Activated naive CD4-positive, alpha-beta T cell treated with anti-CD3 and anti-CD28 coated beads, Interleukin-2, amount 50 U/mL, for 72 hours (primary cell): ENCODE measurements around the gene C9orf152. TPM values are rescaled to one million over a fixed set of nuclear protein-coding genes. Genes with fewer than 3 reads are reported as not detected.
"Not testable (repeated sequence)": the region's sequence is repeated elsewhere in the genome, so short reads cannot be mapped to it uniquely, and the experiment has no call there.

ENCODE experiments used
- ATAC-seq, 2 donors: fragments of 150-1000 bp; cut with Tn5 transposase; 2 replicates each; pipeline ENCODE4 v1.10.0; 2021; ENCODE audit warnings: mild to moderate bottlenecking in 2 of 2, moderate library complexity in 2 of 2
- DNase-seq, 2 donors: peaks; one replicate each; pipeline ENCODE4 v3.0.0; 2021 to 2022; ENCODE audit warnings: low spot score in 2 of 2
- H3K27ac Mint-ChIP-seq, 2 donors: one replicate each; pipeline ENCODE4 v1.8.0; 2022; ENCODE audit warnings: mild to moderate bottlenecking in 2 of 2, mixed read lengths in 2 of 2
- H3K36me3 Mint-ChIP-seq, 2 donors: one replicate each; pipeline ENCODE4 v1.8.0; 2022; ENCODE audit warnings: mixed read lengths in 2 of 2
- H3K9me3 Mint-ChIP-seq, 2 donors: one replicate each; pipeline ENCODE4 v1.8.0; 2022; ENCODE audit warnings: mixed read lengths in 2 of 2
- total RNA-seq, 2 donors: library from RNA; stranded (reverse); gene quantifications; one replicate each; pipeline ENCODE4 v1.2.3, GENCODE V29; 2022

The C9orf152 gene, protein sequence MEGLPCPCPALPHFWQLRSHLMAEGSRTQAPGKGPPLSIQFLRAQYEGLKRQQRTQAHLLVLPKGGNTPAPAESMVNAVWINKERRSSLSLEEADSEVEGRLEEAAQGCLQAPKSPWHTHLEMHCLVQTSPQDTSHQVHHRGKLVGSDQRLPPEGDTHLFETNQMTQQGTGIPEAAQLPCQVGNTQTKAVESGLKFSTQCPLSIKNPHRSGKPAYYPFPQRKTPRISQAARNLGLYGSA
- total RNA-seq, result not detected

DNA sequence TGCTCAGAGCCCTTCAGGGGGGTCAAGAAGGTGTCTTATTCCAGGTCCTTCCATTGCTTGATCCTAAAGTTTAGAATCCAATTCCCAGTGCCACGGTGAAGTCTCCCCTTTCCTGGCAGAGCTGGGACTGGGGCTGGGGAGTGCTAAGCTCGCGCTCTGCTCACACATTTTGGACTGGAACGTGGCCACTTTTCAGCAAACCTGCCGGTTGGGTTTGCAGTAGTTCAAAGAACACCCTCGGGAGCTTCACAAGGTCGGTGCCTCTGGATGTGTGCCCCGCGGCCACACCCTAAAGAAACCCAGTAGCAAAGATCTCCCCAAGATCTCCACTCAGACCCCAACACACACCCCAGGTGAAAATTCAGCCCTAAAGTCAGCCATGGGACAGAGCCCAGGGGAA lies at the start of gene C9orf152:
TSS of gene C9orf152 (minus strand) at position 129 of the 400 bp plus-strand sequence. CDS start 580 bp downstream, outside the sequence.
- ATAC-seq (no peak), DNase-seq (no peak)
- Mint-ChIP-seq H3K9me3 (no peaks in the 10 kb centered on the region), H3K27ac (peak within 1 kb of the TSS in 1 of 2 donors; percentile 15), H3K36me3 (no peaks in the 10 kb centered on the region)

DNA sequence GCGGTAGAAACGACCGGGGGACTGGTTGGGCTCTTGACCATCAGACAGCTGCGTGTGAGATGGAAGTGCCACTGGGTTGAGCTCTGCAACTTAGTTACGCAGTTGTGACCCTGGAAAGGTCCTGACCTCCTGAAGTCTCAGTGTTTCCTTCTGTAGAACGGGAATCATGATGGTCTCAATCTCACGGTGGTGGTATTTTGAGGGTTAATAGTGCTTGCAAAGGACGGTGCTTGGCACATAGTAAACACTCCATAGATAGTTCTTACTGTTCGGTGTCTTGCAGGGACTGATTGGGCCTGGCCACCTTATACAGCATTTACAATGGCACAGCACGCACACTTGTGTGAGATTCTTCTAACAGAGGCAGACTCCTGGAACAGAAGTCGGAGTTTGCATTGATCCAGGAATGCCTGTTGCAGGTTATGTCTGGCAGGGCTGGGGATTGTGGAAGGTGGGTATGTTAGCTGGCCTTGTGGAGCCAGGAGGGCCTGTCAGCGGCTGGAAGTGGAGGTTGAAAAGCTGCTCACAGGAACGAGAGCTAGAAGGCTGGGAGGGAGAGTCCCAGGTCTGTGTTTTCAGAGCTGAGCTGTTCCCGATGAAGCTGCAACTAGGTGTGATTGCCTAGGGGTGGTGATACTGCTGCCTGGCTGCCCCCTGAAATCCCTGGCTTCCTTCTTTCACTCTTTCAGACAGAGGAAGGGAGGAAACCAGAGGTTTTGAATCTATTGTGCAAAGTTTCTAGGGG lies 49.3 kb upstream of the C9orf152 start:
- DNase-seq (no peak), ATAC-seq (peak; percentile 15)
- Mint-ChIP-seq H3K36me3 (peaks cover 35% of the 10 kb centered on the region in 2 donors), H3K27ac (peak overlapping the region; percentile 91 to 99), H3K9me3 (no peaks in the 10 kb centered on the region)

DNA sequence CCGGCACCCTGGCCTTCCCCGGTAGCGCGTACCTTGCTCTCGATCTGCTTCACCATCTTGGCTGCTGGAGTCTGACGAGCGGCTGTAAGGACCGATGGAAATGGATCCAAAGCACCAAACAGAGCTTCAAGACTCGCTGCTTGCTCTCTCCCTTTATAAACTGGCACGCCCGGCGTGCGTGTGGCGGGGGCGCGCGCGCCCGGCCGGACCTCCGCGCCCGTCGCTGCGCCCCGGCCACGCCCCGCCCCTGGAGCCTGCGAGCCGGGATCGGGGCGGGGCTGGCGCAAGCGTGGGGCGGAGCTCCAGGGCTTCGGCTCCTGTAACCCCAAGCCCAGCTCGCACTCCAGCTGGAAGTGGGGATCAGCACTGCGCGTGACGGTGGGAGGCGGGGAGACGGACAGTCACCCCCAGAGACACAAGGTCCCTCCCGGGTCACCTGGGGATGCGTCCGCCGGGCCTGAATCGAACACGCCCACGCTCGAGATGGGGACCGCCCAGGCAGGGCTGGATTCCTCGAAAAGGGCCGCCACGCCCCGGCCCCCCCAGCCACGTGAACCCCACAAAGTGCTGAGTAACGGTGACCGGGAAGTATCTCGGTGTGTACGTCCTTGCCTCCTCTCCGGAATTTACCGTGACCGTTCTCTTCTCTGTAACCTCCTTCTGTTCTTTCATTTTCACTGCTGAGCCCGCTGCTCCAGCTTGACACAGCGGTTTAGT lies 48.6 kb upstream of the C9orf152 start, which contains the start of gene TXN:
TSS of gene TXN (minus strand) at position 128 of the 717 bp plus-strand sequence. CDS start at position 56, 72 bp downstream.
- DNase-seq (peak; percentile 89 to 91), ATAC-seq (peak; percentile 72 to 86)
- H3K36me3 Mint-ChIP-seq, result peaks cover 35% of the 10 kb centered on the region in 2 donors
- H3K27ac Mint-ChIP-seq, result peak within 1 kb of the TSS; percentile 91 to 99
- H3K9me3 Mint-ChIP-seq, result no peaks in the 10 kb centered on the region

DNA sequence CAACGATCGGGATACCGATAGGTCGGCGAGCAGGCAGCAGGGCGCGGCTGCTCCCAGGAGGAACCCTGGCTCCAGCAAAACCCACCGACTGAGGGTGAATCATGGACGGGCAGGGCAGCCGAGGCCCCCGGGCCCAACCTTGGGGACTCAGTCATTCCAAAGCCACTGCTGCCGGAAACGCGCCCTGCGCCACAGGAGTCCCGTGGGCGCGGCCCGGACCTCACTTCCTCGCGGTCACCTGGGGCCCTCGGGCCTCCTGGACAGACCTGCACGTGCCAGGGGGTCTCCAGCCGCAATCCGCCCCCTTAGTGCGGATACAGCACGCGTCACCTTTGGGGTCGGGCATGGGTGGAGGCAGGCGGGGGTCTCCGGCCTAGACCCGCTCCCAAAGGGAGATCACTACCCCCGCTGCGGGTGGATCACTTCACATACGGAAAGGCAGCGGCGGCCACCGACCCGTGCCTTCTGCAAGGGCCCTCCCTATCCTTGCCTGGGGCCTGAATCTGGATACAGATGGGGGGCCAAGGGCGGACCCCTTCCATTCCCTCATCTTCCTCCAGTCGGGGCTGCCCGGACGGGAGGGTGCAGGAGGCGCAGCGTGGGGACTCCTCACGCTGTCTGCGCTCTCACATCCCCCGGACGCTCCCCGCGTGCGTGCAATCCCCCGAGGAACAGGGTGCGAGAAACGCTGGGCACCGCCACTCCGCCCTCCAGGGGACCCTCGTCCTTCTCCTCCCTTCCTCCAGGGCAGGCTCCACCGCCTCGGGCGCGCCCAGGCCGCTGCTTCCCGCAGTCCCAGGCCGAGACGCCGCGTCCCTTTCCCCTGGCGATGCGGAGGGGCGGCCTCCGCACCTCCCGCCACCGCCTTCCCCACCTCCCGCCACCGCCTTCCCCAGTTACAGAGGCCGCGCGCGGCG lies 47.8 kb upstream of the C9orf152 start:
- DNase-seq, result peak; percentile 49 to 85
- Mint-ChIP-seq H3K27ac (peak overlapping the region; percentile 91 to 98), H3K9me3 (no peaks in the 10 kb centered on the region)

DNA sequence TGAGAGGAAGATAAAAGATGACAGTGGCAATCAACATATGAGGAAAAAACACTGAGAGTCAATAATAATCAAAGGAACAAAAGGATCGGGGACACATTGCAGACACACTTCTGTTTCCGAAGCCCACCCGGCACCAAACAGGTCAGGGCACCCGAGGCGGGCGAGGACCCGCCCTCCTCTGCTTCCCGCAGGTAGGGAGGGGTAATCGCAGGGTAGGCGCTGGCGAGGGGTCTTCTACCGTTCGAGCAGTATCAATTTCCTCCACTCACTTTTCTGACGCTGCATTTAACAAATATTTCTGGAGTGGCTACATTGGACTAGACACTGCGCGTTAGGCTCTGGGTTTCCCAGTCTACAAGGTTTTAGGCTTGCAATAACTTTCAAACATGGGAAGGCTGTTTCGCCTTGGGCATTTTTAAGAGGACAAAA lies 47.1 kb upstream of the C9orf152 start:
- DNase-seq (no peak), ATAC-seq (no peak)
- Mint-ChIP-seq H3K36me3 (peaks cover 35 to 48% of the 10 kb centered on the region in 2 donors), H3K27ac (peak overlapping the region; percentile 79 to 91), H3K9me3 (no peaks in the 10 kb centered on the region)

More for the DNA sequence above, 47.8 kb upstream of the C9orf152 start:
- ATAC-seq, result peak; percentile 8 to 58
- H3K36me3 Mint-ChIP-seq, result peaks cover 35 to 42% of the 10 kb centered on the region in 2 donors

DNA sequence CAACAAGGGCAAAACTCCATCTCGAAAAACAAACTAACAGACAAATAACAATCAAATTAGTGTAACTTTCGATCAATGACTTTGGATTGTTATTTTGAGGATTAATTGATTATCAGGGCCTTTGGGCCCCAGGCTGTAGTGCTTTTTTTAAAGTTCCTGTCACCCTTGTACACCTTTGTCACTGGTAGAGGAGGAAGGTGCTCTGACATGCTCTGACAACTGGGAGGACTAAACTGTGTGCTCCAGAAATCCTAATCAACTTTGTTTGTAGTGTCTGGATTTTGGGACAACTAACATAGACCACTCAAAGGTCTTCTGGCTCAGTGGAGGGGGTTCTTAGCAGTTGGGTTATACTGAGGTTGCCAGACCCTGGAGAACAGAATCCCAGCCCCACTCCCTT lies 46.5 kb upstream of the C9orf152 start:
- no peak for DNase-seq
- no peaks in the 10 kb centered on the region for H3K9me3 Mint-ChIP-seq
- peak overlapping the region; percentile 79 to 91 for H3K27ac Mint-ChIP-seq
- no peak for ATAC-seq
- peaks cover 35 to 50% of the 10 kb centered on the region in 2 donors for H3K36me3 Mint-ChIP-seq

DNA sequence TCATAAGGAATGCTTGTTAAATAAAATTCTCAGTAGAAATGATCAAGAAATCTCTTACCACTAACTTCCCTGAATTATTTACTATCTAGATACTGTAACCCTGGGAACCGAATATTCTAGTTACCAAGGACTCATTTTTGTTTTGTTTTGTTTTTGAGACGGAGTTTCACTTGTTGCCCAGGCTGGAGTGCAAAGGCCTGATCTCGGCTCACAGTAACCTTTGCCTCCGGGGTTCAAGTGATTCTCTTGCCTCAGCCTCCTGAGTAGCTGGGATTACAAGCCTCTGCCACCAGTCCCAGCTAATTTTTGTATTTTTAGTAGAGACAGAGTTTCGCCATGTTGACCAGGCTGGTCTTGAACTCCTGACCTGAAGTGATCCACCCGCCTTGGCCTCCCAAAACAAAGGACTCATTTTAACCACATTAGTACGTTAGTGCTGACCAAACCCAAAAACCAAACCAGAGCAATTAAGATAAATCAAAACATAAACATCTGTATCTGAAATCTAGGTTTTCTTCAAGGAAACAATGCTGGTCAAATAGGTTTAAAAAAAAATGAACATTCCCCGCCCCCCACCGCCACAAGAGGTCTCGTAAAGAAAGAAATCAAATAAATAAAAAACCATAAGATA lies 44.7 kb upstream of the C9orf152 start:
- peaks cover 35 to 50% of the 10 kb centered on the region in 2 donors for H3K36me3 Mint-ChIP-seq

DNA sequence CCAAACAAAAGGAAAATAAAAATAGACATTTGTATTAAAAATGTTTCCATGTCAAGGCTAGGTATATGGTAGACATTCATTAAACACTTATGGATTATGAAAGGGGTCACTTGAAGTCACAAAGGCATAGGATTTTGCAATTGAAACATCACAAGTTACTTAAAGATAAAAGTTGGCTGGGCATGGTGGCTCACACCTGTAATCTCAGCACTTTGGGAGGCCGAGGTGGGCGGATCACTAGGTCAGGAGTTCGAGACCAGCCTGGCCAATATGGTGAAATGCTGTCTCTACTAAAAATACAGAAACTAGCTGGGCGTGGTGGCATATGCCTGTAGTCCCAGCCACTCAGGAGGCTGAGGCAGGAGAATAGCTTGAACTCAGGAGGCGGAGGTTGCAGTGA lies 43.8 kb upstream of the C9orf152 start:
- DNase-seq, H3K27ac Mint-ChIP-seq, ATAC-seq, H3K9me3 Mint-ChIP-seq: not testable (repeated sequence)
- peaks cover 31 to 53% of the 10 kb centered on the region in 2 donors for H3K36me3 Mint-ChIP-seq

More for the DNA sequence above, 44.7 kb upstream of the C9orf152 start:
- ATAC-seq (no peak), DNase-seq (no peak)
- H3K27ac Mint-ChIP-seq, result peak overlapping the region; percentile 11 to 91
- no peaks in the 10 kb centered on the region for H3K9me3 Mint-ChIP-seq

DNA sequence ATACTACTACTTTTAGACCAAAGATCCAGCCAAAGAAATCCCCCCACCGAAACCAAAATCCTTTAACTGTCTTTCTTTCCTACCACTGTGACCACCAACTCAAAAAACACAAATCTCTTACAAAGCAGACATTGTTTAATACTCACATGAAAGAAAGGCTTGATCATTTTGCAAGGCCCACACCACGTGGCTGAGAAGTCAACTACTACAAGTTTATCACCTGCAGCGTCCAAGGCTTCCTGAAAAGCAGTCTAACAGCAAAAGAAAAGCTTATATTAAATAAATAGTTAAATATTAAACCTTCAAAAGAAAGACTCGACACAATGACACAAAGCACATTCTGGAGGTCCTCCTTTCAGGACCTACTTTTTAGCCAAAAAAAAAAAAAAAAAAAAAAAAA lies 43.3 kb upstream of the C9orf152 start:
- no peaks in the 10 kb centered on the region for H3K9me3 Mint-ChIP-seq
- peaks cover 29 to 55% of the 10 kb centered on the region in 2 donors for H3K36me3 Mint-ChIP-seq
- no peak overlapping the region for H3K27ac Mint-ChIP-seq
- no peak for ATAC-seq
- DNase-seq, result no peak

DNA sequence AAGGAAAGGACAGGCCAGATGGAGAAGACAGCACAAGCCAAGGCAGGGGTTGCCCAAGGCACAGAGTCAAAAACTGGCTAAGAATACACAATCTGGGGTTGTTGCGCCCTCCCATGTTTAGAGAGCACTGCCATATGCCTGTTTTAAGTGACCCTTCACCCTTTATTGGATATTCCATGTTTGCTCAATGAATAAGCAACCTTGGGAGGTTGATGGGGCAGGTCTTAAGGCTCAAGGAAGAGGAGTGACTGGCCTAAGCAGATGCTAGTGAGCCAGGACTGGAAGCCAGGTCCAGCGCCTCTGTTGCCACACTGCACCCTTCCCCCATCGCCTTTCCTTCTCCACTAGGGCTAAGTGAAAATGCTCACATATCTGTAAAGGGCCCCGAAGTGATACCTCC lies 41.6 kb upstream of the C9orf152 start:
- Mint-ChIP-seq H3K36me3 (peaks cover 13 to 47% of the 10 kb centered on the region in 2 donors), H3K9me3 (no peaks in the 10 kb centered on the region), H3K27ac (peak overlapping the region in 1 of 2 donors; percentile 72)
- ATAC-seq (peak in 1 of 2 donors; percentile 29), DNase-seq (no peak)

DNA sequence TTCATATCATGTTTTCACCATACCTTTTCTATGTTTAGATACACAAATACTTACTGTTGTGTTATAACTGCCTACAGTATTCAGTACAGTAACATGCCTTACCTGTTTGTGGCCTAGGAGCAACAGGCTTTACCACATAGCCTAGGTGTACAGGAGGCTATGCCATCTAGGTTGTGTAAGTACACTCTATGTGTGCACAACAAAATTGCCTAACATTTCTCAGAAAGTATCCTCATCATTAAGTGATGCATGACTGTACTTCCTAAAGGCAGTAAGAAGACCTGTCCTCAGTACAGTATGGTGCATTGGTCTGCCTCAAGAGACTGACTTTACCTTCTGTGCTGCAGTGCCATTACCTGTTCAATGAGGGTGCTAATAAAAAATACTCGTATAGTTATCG lies 40.4 kb upstream of the C9orf152 start:
- DNase-seq (no peak), ATAC-seq (peak in 1 of 2 donors; percentile 11)
- no peak overlapping the region for H3K27ac Mint-ChIP-seq
- H3K36me3 Mint-ChIP-seq, result peaks cover 4 to 40% of the 10 kb centered on the region in 2 donors
- H3K9me3 Mint-ChIP-seq, result no peaks in the 10 kb centered on the region

DNA sequence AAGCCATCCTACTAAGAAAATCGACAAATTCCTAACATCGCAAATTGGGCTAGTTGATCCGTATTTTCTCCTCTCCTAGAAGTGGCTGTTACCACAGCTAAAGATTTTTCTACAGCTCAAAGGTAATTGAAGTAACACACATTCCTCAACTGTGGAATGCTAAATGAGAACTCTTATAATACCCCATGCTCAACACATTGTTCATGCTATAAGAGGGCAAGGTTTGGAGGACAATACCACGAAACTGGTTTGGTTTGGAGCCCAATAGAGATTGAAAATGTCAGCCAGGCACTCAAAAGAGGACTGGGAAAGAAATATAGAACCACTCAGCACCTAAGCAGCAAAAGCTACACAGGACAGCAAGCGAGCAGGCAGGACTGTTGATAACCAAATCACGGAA lies 38.3 kb upstream of the C9orf152 start:
- ATAC-seq, result no peak
- DNase-seq, result no peak
- Mint-ChIP-seq H3K36me3 (peaks cover 11 to 38% of the 10 kb centered on the region in 2 donors), H3K27ac (no peak overlapping the region), H3K9me3 (no peaks in the 10 kb centered on the region)

DNA sequence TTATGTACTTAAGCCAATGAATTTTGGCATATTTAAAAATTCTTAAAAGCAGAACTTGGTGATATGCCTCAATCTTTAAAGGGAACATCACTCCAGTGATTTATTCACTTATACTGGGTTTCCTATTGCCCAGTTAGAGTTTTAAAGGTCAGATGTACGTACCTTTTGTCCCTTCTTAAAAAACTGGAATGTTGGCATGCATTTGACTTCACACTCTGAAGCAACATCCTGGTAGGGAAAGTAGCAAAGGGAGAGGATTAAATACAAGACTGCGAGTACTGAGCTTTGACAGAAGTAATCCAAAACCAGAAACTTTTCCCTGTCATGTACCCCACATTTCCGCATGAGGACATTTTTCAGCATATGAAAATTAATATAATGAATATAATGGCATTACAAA lies 36.7 kb upstream of the C9orf152 start:
- Mint-ChIP-seq H3K36me3 (peaks cover 11 to 26% of the 10 kb centered on the region in 2 donors), H3K9me3 (no peaks in the 10 kb centered on the region), H3K27ac (no peak overlapping the region)
- DNase-seq, result no peak
- no peak for ATAC-seq

DNA sequence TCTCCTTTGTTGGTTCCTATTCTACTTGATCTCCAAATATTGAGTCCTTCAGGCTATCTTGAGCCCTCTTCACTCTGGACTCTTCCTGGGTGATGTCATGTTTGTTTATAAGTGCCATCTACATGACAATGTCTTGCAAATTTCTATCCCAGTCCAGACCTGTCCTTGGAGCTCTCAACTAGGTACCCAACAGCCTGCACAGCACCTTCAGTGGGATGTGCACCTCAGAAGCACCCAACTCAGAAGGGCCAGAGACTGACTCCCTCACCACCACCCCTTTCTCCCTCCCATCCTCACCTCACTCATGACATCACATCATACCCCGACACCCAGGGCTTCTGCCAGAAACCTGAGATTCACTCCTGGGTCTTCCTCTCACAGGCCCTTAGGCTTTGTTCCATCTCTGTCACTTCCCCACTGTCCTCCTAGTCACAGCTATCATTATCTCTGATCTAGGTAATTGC lies 33.9 kb upstream of the C9orf152 start:
- Mint-ChIP-seq H3K36me3 (peaks cover 11 to 24% of the 10 kb centered on the region in 2 donors), H3K27ac (no peak overlapping the region), H3K9me3 (no peaks in the 10 kb centered on the region)
- no peak for ATAC-seq
- no peak for DNase-seq

DNA sequence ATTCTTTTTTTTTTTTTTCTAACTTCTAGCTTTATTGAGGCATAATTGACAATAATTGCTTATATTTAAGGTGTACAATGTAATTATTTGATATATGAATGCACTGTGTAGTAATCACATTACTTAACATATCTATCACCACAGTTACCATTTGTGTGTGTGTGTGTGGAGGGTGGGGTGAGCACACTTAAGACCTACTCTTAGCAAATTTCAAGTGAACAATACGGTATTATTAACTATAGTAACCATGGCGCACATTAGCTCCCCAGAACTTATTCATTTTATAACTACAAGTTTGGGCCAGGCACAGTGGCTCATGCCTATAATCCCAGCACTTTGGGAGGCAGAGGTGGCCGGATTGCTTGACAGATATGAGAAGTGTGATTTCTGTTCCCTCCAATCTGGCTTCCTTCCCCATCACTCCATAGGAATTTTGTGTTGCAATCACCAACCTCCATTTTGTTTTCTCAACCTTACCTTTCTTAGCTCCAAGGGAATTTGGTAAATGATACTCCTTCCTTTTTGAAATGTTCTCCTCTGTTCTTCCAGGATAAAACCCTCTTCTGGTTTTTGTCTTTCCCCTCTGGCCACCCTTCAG lies 33.4 kb upstream of the C9orf152 start:
- Mint-ChIP-seq H3K9me3 (no peaks in the 10 kb centered on the region), H3K27ac (no peak overlapping the region), H3K36me3 (peaks cover 15 to 22% of the 10 kb centered on the region in 2 donors)
- DNase-seq, result no peak
- no peak for ATAC-seq
